ENCODE results near the gene KDELR1.

KDELR1 gene

GRCh38 chr19:48371367-48371766 lies 20.0 kb downstream of the KDELR1 start:
- DNase-seq (ENCODE audit: low spot score) = no peak

DNA sequence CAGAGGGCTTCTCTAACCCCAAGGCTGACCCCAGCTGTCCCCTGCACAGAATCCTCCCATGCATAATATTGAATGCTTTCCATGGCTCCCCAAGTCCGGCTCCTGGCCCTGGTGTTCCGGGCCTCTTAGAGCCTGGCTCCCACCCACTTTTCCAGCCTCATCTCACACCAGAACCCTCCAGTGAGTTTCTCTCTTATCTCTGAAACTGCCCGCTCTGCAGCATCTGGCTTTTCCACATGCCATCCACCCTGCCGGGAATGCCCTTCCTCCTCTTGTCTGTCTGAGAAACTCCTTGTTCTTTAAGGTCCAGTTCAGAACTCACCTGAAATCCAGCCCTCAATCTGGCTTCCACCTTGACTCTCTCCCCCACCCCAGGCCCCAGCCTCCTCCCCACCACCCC lies 20.4 kb downstream of the KDELR1 start:
- no peak for DNase-seq (ENCODE audit: low spot score)

GRCh38 chr19:48368936-48369335 lies 22.4 kb downstream of the KDELR1 start:
- no peak for DNase-seq (ENCODE audit: low spot score)

- no peak for DNase-seq (ENCODE audit: low spot score)
These were observed 23.5 kb downstream of the KDELR1 start for GRCh38 chr19:48367855-48368254.

- no peak for DNase-seq (ENCODE audit: low spot score)
These were observed 25.7 kb downstream of the KDELR1 start for GRCh38 chr19:48365602-48366001.

- DNase-seq (ENCODE audit: low spot score) = no peak
These were observed 26.6 kb downstream of the KDELR1 start for GRCh38 chr19:48364598-48365348.

DNA sequence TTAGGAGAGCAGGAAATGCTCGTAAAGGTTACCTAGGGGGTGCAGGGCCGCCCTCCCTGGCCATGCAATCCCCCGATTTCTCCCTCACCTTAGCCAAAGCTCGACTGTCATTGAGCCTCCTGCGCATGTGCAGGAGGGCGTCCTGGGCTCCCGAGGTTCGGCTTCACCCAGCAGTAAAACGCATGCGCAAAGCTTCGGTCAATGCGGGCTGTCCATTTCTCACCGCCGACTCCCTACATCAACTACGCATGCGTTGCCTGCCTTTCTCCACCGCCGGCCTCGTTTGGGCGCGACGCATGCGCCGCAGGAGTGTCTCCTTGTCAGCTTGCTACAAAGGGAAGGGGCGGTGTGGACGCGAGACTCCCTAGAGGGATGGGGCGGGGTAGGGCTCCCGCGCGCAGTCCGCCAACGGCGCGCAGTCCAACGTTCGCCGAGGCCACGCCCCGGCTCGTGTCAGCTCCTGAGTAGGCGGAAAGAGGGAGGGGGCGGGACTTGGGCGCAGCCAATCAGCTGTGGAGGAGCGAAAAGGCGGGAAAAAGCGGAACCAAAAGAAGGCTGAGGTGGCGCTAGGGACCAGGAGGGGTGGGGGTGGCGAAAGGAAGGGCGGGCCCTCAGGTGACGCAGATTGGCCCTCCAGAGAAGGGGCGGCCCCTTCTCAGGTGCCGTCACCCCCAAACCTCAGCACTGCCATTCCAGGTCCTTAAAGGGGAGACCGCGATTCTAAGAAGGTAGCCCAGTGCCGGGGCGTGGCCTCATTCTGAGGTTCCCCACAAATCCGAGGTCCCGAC lies 27.3 kb downstream of the KDELR1 start, which contains the start of the genes SYNGR4 and TMEM143:
Gene SYNGR4 (plus strand): TSS at position 558 of the 788 bp plus-strand sequence. CDS start 1,476 bp downstream, outside the sequence.
Gene TMEM143 (minus strand): TSS at position 131 of the 788 bp plus-strand sequence. CDS start 20 bp downstream, at position 111.
- DNase-seq (ENCODE audit: low spot score) = peak; percentile 98

- DNase-seq (ENCODE audit: low spot score) = no peak
These were observed 27.9 kb downstream of the KDELR1 start for GRCh38 chr19:48363500-48363809.

DNA sequence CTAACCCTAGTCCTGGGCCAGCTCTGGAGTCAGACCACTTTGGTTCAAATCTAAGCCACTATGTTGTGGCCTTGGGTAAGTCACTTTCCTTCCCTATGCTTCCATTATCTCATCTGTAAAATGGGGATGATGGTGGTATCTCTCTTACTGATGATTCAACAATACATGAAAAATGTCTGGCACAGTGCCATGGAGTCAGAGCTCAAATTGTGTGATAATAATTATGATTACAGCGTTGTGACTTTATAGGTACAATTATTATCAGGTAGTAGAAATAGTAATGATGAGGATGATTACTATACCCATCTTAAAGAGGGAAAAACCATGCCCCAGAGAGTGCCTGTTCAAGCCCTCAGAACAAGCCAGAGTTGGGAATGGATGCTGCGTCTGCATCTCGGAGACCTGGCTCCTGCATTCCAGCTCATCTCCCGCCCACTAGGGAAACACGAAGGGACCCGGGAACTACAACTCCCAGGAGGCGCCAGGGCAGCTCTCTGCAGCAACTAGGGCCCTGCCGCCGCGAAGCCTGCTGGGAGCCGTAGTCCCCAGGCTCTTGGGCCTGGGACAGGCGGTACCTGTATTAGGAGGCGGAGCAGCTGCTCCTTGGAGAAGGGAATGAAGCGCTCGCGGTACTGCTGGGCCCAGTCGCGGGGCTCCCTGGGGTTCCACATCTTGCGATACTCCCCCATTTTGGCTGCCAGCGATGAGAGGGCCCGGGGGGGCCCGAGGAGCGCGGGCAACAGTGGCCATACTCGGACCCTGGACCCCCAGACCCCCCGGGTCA lies 28.4 kb downstream of the KDELR1 start:
- peak; percentile 79 for DNase-seq (ENCODE audit: low spot score)

GRCh38 chr19:48361912-48362311 lies 29.4 kb downstream of the KDELR1 start:
- no peak for DNase-seq (ENCODE audit: low spot score)

DNA sequence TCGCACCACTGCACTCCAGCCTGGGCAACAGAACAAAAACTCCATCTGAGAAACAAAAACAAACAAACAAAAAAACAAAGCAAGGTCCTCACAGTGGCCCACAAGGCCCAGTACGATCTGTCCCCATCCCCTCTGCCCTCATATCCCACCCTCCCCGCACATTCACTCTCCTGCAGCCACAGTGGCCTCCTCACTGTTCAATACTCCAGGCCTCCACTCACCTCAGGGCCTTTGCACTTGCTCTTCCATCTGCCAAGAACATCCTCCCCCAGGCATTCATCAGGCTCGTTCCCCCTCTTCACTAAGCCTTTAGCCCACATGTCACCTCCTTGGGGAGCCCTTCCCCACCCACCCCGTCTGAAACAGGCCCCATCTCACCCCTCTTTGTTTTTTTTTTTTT lies 32.2 kb downstream of the KDELR1 start:
- no peak for DNase-seq (ENCODE audit: low spot score)

GRCh38 chr19:48355365-48355954 lies 35.9 kb downstream of the KDELR1 start:
- no peak for DNase-seq (ENCODE audit: low spot score)

- DNase-seq (ENCODE audit: low spot score) = peak; percentile 80
These were observed 36.9 kb downstream of the KDELR1 start for GRCh38 chr19:48354332-48354992.

DNA sequence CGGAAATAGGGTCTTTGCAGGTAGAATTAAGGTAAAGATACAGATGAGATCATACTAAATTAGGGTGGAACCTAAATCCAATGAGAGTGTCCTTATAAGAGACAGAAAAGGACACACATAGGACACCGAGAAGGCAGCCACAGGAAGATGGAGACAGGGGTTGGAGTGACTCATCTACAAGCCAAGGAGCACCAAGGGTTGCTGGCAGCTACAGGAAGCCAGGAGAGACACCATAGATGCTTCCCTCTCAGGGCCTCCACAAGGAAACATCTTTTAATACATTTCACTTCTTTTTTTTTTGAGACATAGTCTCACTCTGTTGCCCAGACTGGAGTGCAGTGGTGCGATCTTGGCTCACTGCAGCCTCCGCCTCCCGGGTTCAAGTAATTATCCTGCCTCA lies 37.7 kb downstream of the KDELR1 start:
- DNase-seq (ENCODE audit: low spot score) = no peak

GRCh38 chr19:48351341-48351752 lies 40.0 kb downstream of the KDELR1 start:
- peak; percentile 88 for DNase-seq (ENCODE audit: low spot score)

- DNase-seq (ENCODE audit: low spot score) = no peak
These were observed 40.5 kb downstream of the KDELR1 start for GRCh38 chr19:48350856-48351255.

- no peak for DNase-seq (ENCODE audit: low spot score)
These were observed 42.6 kb downstream of the KDELR1 start for GRCh38 chr19:48348737-48349136.

DNA sequence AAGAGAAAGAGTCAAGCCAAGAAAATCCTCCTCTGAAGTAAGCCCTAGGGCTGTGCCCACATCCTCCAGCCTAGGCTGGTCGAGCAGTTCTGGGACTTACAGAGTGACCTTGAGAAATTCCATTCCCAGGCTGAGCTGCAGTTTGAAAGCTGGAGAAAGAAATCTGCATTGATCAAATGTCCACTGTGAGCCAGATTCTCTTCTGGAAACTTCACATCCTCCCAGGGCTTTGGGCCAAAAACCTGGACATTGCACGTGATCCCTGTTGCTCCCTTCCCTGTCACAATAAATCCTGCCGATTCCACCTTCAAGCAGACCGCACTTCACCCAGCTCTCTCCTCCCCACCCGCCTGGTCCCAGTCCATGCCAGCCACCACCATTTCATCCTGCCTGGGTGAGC lies 43.3 kb downstream of the KDELR1 start:
- no peak for DNase-seq (ENCODE audit: low spot score)

- DNase-seq (ENCODE audit: low spot score) = no peak
These were observed 45.2 kb downstream of the KDELR1 start for GRCh38 chr19:48346191-48346590.

DNA sequence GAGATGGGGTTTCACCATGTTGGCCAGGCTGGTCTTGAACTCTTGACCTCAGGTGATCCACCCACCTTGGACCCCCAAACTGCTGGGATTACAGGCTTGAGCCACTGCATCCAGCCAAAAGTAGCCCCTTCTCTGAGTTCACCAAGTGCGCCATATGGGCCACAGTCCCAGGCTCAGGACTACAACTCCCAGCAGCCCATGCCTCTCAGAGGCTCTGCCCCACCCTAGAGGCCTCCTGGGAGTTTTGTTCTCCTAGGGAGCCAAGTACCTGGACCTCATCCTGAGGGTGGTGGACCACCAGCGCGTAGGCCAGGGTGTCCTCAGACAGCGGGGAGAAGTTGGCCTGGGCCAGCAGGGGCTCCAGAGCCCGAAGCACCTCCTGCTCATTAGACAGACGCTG lies 46.5 kb downstream of the KDELR1 start:
- DNase-seq (ENCODE audit: low spot score) = no peak

GRCh38 chr19:48342841-48343540 lies 48.4 kb downstream of the KDELR1 start:
- DNase-seq (ENCODE audit: low spot score) = no peak
